CD4-positive, alpha-beta T cell (primary cell): ENCODE results near the gene GIPC2. TPM values are rescaled to one million over a fixed set of nuclear protein-coding genes. Genes with fewer than 3 reads are reported as not detected.
"Not testable (repeated sequence)": the region's sequence is repeated elsewhere in the genome, so short reads cannot be mapped to it uniquely, and the experiment has no call there.

Experiments
- ATAC-seq: fragments of 200-7000 bp; cut with Tn5 transposase; one replicate; pipeline ENCODE4 v1.10.0; 2022; ENCODE audit warnings: mild to moderate bottlenecking; ENCODE audit not compliant: poor library complexity
- CTCF ChIA-PET: fragments of 350-600 bp; sonication (Branson Sonifier 250); formaldehyde crosslinking; loops from one replicate; lab custom pipeline; 2021; ENCODE audit warnings: antibody characterized with exemption, inconsistent platforms; lab: Charles Lee
- POLR2A ChIA-PET: fragments of 350-600 bp; sonication (Branson Sonifier 250); formaldehyde crosslinking; loops from one replicate; lab custom pipeline; 2021; ENCODE audit warnings: antibody characterized with exemption, inconsistent platforms; lab: Charles Lee
- DNase-seq, 14 experiments: peaks; one replicate each; pipeline ENCODE4 v3.0.0-alpha.2; 2013 to 2020; ENCODE audit warnings: mixed read lengths in 2 of 14
- H3K27ac ChIP-seq, 2 donors: one replicate each; pipeline versions ENCODE4 v1.5.1 to v1.7.0; 2013; ENCODE audit warnings: low read length in 2 of 2, low read depth in 1 of 2, mild to moderate bottlenecking in 1 of 2
- H3K27me3 ChIP-seq, 2 experiments: 1 replicate in 1 of 2; 2 replicates in 1 of 2; pipeline versions ENCODE4 v1.6.1 to v1.7.0; 2013; ENCODE audit warnings: low read length in 2 of 2, control low read depth in 1 of 2, mild to moderate bottlenecking in 1 of 2, moderate library complexity in 1 of 2; ENCODE audit not compliant: insufficient read depth in 2 of 2, control insufficient read depth in 1 of 2
- H3K36me3 ChIP-seq: one replicate; pipeline ENCODE4 v1.6.1; 2013; ENCODE audit warnings: low read length, control low read depth; ENCODE audit not compliant: insufficient read depth
- H3K4me1 ChIP-seq: one replicate; pipeline ENCODE4 v1.6.1; 2013; ENCODE audit warnings: low read length, control low read depth; ENCODE audit not compliant: insufficient read depth
- H3K4me3 ChIP-seq: one replicate; pipeline ENCODE4 v1.5.1; 2013; ENCODE audit warnings: mild to moderate bottlenecking, low read length, moderate library complexity
- H3K9me3 ChIP-seq, 2 experiments: 1 replicate in 1 of 2; 2 replicates in 1 of 2; pipeline versions ENCODE4 v1.6.1 to v1.7.0; 2013; ENCODE audit warnings: low read length in 2 of 2, mild to moderate bottlenecking in 2 of 2, control low read depth in 1 of 2, moderate library complexity in 1 of 2; ENCODE audit not compliant: control insufficient read depth in 1 of 2, insufficient read depth in 1 of 2
- H3K27ac Mint-ChIP-seq: one replicate; pipeline ENCODE4 v1.8.0; 2020; ENCODE audit warnings: mixed read lengths
- H3K27me3 Mint-ChIP-seq: one replicate; pipeline ENCODE4 v1.8.0; 2021; ENCODE audit warnings: mixed read lengths
- H3K36me3 Mint-ChIP-seq: one replicate; pipeline ENCODE4 v1.8.0; 2021; ENCODE audit warnings: low read depth, mixed read lengths
- H3K4me1 Mint-ChIP-seq: one replicate; pipeline ENCODE4 v1.8.0; 2021; ENCODE audit warnings: low read depth, mixed read lengths
- H3K4me3 Mint-ChIP-seq: one replicate; pipeline ENCODE4 v1.8.0; 2020; ENCODE audit warnings: mild to moderate bottlenecking, mixed read lengths
- H3K9me3 Mint-ChIP-seq: one replicate; pipeline ENCODE4 v1.8.0; 2020; ENCODE audit warnings: mixed read lengths
- CTCF ChIP-seq: fragments of 200-600 bp; IDR thresholded peaks from one replicate; pipeline ENCODE4 v1.8.0; 2022; ENCODE audit warnings: antibody characterized with exemption, mild to moderate bottlenecking
- intact Hi-C, 2 experiments: fragments of 100-400 bp; cut with DNase I in 1 of 2; cut with micrococcal nuclease in 1 of 2; formaldehyde crosslinking; loops; one replicate each; pipeline versions ENCODE4 v1.15.1 to v1.9.0; 2023 to 2025; cut with DNase I, micrococcal nuclease
- total RNA-seq, 174 experiments: library from RNA in 2 of 174; stranded (reverse) in 2 of 174; gene quantifications; one replicate each; pipeline ENCODE4 v1.2.3 and lab custom pipeline; 2021 to 2026

Gene GIPC2
- total RNA-seq, 2 experiments from 2014 or later, result not detected

GRCh38 chr1:78079580-78079979 lies 33.8 kb downstream of the GIPC2 start:
- no peaks in the 10 kb centered on the region for H3K4me1 ChIP-seq
- no peak for DNase-seq
- no peaks in the 10 kb centered on the region for H3K9me3 ChIP-seq
- H3K4me3 Mint-ChIP-seq, result no peak overlapping the region
- ChIA-PET CTCF (interaction anchor here (1.2 kb wide), 1 partner anchor 12 kb away, joined by 3 read pairs; no protein-coding TSS in a partner anchor), POLR2A (no interaction called here)
- no peak overlapping the region for H3K27ac ChIP-seq
- H3K36me3 Mint-ChIP-seq, result no peaks in the 10 kb centered on the region
- H3K27me3 ChIP-seq, result no peaks in the 10 kb centered on the region
- TF ChIP-seq CTCF, result no peak
- no peaks in the 10 kb centered on the region for H3K27me3 Mint-ChIP-seq
- no peak overlapping the region for H3K27ac Mint-ChIP-seq
- ATAC-seq, result no peak
- no peaks in the 10 kb centered on the region for H3K36me3 ChIP-seq
- H3K4me3 ChIP-seq, result no peak overlapping the region
- H3K9me3 Mint-ChIP-seq, result no peaks in the 10 kb centered on the region
- peaks cover 15% of the 10 kb centered on the region for H3K4me1 Mint-ChIP-seq
- intact Hi-C loops, result no loop called here

DNA sequence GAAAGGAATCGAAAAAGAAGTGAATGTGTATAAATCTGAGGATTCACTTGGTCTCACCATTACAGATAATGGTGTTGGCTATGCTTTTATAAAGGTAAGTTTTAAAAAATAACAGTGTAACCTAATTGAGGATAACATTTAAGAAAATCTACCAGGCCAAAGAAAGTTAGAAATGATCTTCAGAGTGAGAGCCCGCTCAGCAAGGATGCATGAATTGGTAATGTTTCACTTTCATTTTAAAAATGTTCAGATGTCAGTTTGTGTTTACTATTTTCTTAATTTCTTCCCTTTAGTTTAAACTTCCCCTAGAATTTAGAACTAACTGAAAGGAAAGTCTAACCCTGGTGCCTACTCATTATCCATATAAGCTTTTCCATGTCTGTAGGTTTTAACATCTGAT lies 35.0 kb downstream of the GIPC2 start:
- intact Hi-C loops, result no loop called here
- ATAC-seq, result no peak
- Mint-ChIP-seq H3K4me1 (peaks cover 15% of the 10 kb centered on the region), H3K36me3 (no peaks in the 10 kb centered on the region), H3K4me3 (peak overlapping the region; percentile 13), H3K9me3 (peaks cover 3% of the 10 kb centered on the region), H3K27me3 (no peaks in the 10 kb centered on the region), H3K27ac (no peak overlapping the region)
- H3K27me3 ChIP-seq, result no peaks in the 10 kb centered on the region
- no peaks in the 10 kb centered on the region for H3K4me1 ChIP-seq
- no peaks in the 10 kb centered on the region for H3K36me3 ChIP-seq
- H3K9me3 ChIP-seq, result no peaks in the 10 kb centered on the region
- peak overlapping the region; percentile 4 for H3K4me3 ChIP-seq
- DNase-seq, result peak in 1 of 14 experiments; percentile 16
- POLR2A ChIA-PET, result no interaction called here
- TF ChIP-seq CTCF, result no peak
- no peak overlapping the region for H3K27ac ChIP-seq
- CTCF ChIA-PET, result no interaction called here

- Mint-ChIP-seq H3K36me3 (peaks cover 5% of the 10 kb centered on the region), H3K27me3 (no peaks in the 10 kb centered on the region), H3K4me1 (peaks cover 15% of the 10 kb centered on the region), H3K27ac (no peak overlapping the region), H3K4me3 (no peak overlapping the region), H3K9me3 (peaks cover 10% of the 10 kb centered on the region)
- H3K27me3 ChIP-seq, result no peaks in the 10 kb centered on the region
- H3K4me1 ChIP-seq, result no peaks in the 10 kb centered on the region
- peaks cover 0 to 13% of the 10 kb centered on the region in 2 experiments for H3K9me3 ChIP-seq
- no peak overlapping the region for H3K27ac ChIP-seq
- POLR2A ChIA-PET, result no interaction called here
- no peaks in the 10 kb centered on the region for H3K36me3 ChIP-seq
- intact Hi-C loops, result no loop called here
- no peak overlapping the region for H3K4me3 ChIP-seq
- ATAC-seq (no peak), DNase-seq (no peak)
- CTCF ChIA-PET, result interaction anchor here (0.6 kb wide), 1 partner anchor 13 kb away, joined by 4 read pairs; no protein-coding TSS in a partner anchor
- TF ChIP-seq CTCF, result no peak
Observed at GRCh38 chr1:78081980-78082860, 36.5 kb downstream of the GIPC2 start.

DNA sequence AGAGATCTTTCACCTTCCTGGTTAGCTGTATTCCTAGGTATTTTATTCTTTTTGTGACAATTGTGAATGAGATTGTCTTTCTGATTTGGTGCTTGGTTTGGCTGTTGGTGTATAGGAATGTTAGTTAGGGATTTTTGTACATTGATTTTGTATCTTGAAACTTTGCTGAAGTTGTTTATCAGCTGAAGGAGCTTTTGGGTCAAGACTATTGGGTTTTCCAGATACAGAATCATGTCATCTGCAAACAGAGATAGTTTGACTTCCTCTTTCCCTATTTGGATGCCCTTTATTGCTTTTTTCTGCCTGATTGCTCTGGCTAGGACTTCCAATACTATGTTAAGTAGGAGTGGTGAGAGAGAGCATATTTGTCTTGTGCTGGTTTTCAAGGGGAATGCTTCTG lies 38.9 kb downstream of the GIPC2 start:
- H3K4me1 Mint-ChIP-seq, result peaks cover 11% of the 10 kb centered on the region
- H3K27ac Mint-ChIP-seq, ATAC-seq, H3K36me3 ChIP-seq, H3K4me1 ChIP-seq, H3K27me3 Mint-ChIP-seq, H3K4me3 ChIP-seq, CTCF ChIA-PET, POLR2A ChIA-PET, H3K4me3 Mint-ChIP-seq, H3K27ac ChIP-seq, H3K27me3 ChIP-seq, DNase-seq, H3K36me3 Mint-ChIP-seq, intact Hi-C loops: not testable (repeated sequence)
- peaks cover 0 to 13% of the 10 kb centered on the region in 2 experiments for H3K9me3 ChIP-seq
- H3K9me3 Mint-ChIP-seq, result peaks cover 16% of the 10 kb centered on the region
